Heart right ventricle (tissue), 16 donors: ENCODE data around the gene TNNT3. TPM values are rescaled to one million over a fixed set of nuclear protein-coding genes. Genes with fewer than 3 reads are reported as not detected.

ENCODE experiments used
- ATAC-seq, 8 donors: fragments of 200-7000 bp; cut with Tn5 transposase; one replicate each; pipeline ENCODE4 v1.9.1; 2020; ENCODE audit warnings: mild to moderate bottlenecking in 8 of 8, moderate library complexity in 8 of 8, moderate number of reproducible peaks in 1 of 8
- DNase-seq, 2 donors: peaks; one replicate each; pipeline ENCODE4 v3.0.0-alpha.2; 2020
- H3K27ac ChIP-seq, 10 donors: fragments of 200-600 bp; sonication (generic) in 2 of 10; one replicate each; pipeline versions ENCODE4 v1.5.0 to v1.8.0; 2020 to 2022; ENCODE audit warnings: mild to moderate bottlenecking in 3 of 10
- H3K27me3 ChIP-seq, 7 donors: fragments of 200-600 bp; one replicate each; pipeline ENCODE4 v1.8.0; 2021 to 2022; ENCODE audit warnings: mild to moderate bottlenecking in 2 of 7
- H3K36me3 ChIP-seq, 9 donors: fragments of 200-600 bp; sonication (generic) in 1 of 9; one replicate each; pipeline versions ENCODE4 v1.5.0 to v1.8.0; 2020 to 2022; ENCODE audit warnings: mild to moderate bottlenecking in 2 of 9
- H3K4me1 ChIP-seq, 9 donors: fragments of 200-600 bp; sonication (generic) in 1 of 9; one replicate each; pipeline versions ENCODE4 v1.5.0 to v1.8.0; 2020 to 2022; ENCODE audit warnings: mild to moderate bottlenecking in 4 of 9
- H3K4me3 ChIP-seq, 10 donors: fragments of 200-600 bp; sonication (generic) in 2 of 10; one replicate each; pipeline versions ENCODE4 v1.5.0 to v1.8.0; 2020 to 2022; ENCODE audit warnings: mild to moderate bottlenecking in 7 of 10, moderate library complexity in 2 of 10
- H3K9me3 ChIP-seq, 11 donors: fragments of 200-600 bp in 10 of 11; sonication (generic) in 2 of 11; one replicate each; pipeline versions ENCODE4 v1.5.0 to v1.8.0; 2013 to 2022; ENCODE audit warnings: mild to moderate bottlenecking in 2 of 11, control low read depth in 1 of 11, moderate library complexity in 1 of 11
- WGBS, 2 donors: extraction: QIAGEN DNeasy Blood & Tissue Kit; methylation state at CpG; one replicate each; pipeline ENCODE4 v1.1.7; 2013; ENCODE audit warnings: inconsistent platforms in 1 of 2; 5-methylcytosine and 5-hydroxymethylcytosine counted together
- intact Hi-C, 10 donors: fragments of 100-400 bp; cut with DNase I; formaldehyde crosslinking; loops; one replicate each; pipeline versions ENCODE4 v1.11.1 to v1.14.2; 2022
- polyA plus RNA-seq, 2 donors: library from polyadenylated mRNA; stranded (reverse); fragments of 200-250 nt; gene quantifications; one replicate each; pipeline ENCODE4 v1.2.3, GENCODE V29; 2013
- total RNA-seq, 10 donors: library from RNA; stranded (reverse); fragmentation: NEBNext Ultra II Directional in 3 of 10; extraction: Animal tissue kit (Norgen Biotek cat#: 25700) in 3 of 10; gene quantifications; one replicate each; pipeline versions ENCODE4 v1.2.1 to v1.2.4, GENCODE V29; 2021 to 2023
- TF ChIP-seq, protein P1 (sequence below), 9 donors: fragments of 200-600 bp; sonication (generic) in 2 of 9; IDR thresholded peaks; one replicate each; pipeline versions ENCODE4 v1.5.0 to v1.8.0; 2021 to 2022; ENCODE audit warnings: antibody characterized with exemption in 9 of 9, mild to moderate bottlenecking in 5 of 9, moderate library complexity in 1 of 9
- donor health status: Arrhythmogenic right ventricular cardiomyopathy.
- donor health status: ischemic (EF 13 %, LVEDD 7.1; RV severe dilation, severe dysfunction).
- donor health status: healthy with polysubstance abuse.
- donor health status: DM: no; HTN: yes; CAD: no.
- donor health status: DM: no; HTN: no; CAD: no.
- donor health status: ischemic (EF 25% LVEDD 6.9; RV normal size, moderate dysfunction).
- donor health status: ischemic (EF 25% LVEDD 5.7; RV mildly dilated, moderate dysfunction).
- donor health status: healthy.
- donor health status: DM: yes; HTN: yes; CAD: no.
- donor health status: Ischemic cardiomyopathy.
- donor health status: ischemic (EF 35%, LVEDD 5.7; RV mildly dilated, moderate dysfunction).
- donor health status: nonischemic (EF 11% LVEDD 7.7; RV severe dilation, severe dysfunction).
- donor health status: DM: yes; HTN: yes; CAD: no.
- donor health status: PGD.
- donor health status: ischemic (EF 29% LVEDD 5.4; RV normal size, mild dysfunction).
- donor health status: nonischemic (EF 23%, LVEDD 6.1; RV moderate dilation, normal function).

Gene TNNT3
- total and polyA plus RNA-seq, 12 donors, result 12.5 to 49.9 (median 44.4) TPM

DNA sequence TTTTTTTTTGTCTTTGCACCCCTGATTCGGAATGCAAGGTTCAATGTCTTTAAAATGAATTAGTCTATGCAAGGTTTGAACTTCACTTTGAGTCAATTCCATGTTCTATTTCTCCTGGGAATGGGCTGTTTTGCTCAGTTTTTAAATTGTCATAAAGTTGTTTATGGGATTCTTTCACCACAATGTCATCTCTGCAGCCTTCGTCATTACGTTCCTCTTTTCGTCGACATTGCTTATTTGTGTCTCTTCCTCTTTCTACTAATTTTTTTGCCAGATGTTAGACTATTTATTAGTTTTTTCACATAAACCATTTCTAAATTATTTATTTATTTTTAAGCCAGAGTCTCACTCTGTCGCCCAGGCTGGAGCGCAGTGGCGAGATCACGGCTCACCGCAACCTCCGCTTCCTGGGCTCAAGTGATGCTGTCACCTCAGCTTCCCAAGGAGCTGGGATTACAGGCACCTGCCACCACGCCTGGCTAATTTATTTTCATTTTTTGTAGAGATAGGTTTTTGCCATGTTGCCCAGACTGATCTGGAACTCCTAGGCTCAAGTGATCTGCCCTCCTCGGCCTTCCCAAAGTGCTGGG lies 7.1 kb upstream of the TNNT3 start:
- H3K27ac ChIP-seq, result peak overlapping the region in 8 of 10 donors; percentile 30 to 85 (median 64)
- H3K4me3 ChIP-seq, result no peak overlapping the region
- no peaks in the 10 kb centered on the region for H3K27me3 ChIP-seq
- DNase-seq (no peak), ATAC-seq (no peak)
- H3K36me3 ChIP-seq, result no peaks in the 10 kb centered on the region
- intact Hi-C loops, result loop anchor here in 3 of 10 donors (1.0 to 2.0 kb wide), 4 partner anchors 18 to 27 kb away; no protein-coding TSS in a partner anchor
- peaks cover 10 to 56% (median 42%) of the 10 kb centered on the region in 9 donors for H3K4me1 ChIP-seq
- WGBS, 2 donors, result 65 to 70% methylated on average over 13 of the region's 13 CpGs
- TF ChIP-seq, protein P1, sequence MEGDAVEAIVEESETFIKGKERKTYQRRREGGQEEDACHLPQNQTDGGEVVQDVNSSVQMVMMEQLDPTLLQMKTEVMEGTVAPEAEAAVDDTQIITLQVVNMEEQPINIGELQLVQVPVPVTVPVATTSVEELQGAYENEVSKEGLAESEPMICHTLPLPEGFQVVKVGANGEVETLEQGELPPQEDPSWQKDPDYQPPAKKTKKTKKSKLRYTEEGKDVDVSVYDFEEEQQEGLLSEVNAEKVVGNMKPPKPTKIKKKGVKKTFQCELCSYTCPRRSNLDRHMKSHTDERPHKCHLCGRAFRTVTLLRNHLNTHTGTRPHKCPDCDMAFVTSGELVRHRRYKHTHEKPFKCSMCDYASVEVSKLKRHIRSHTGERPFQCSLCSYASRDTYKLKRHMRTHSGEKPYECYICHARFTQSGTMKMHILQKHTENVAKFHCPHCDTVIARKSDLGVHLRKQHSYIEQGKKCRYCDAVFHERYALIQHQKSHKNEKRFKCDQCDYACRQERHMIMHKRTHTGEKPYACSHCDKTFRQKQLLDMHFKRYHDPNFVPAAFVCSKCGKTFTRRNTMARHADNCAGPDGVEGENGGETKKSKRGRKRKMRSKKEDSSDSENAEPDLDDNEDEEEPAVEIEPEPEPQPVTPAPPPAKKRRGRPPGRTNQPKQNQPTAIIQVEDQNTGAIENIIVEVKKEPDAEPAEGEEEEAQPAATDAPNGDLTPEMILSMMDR (IDR thresholded peaks at IDR 0.05), result no peak
- no peaks in the 10 kb centered on the region for H3K9me3 ChIP-seq

DNA sequence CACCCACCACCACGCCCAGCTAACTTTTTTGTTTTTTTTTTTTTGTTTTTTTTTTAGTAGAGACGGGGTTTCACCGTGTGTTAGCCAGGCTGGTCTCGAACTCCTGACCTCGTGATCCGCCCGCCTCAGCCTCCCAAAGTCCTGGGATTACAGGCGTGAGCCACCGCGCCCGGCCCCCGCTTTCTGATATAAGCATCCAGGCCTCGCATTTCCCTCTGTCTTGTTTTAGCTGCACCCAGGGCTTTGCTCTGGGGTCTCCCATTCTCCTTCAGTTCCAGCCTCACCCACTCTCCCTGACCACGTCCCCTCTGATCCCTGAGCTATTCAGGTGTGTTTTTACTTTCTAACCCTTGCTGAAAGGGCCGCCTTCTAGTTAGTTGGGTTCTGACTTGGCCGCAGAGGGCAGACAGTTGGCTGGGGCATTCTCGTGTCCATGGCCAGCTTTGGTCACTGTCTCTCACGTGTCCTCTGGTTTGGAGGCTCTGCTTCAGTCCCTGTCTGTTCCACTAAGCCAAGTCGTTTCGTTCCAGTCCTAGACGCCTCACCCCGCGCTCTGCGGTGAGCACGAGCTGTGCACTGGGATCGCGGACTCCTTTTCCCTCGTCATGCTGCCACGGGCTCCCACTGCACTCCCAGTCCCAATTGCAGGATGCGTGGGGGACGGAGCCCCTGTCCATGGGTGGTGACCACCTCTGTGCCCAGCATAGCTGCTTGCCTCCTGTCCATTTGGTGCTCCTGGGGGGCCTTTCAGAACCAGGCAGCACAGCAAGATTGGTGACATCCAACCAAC lies 6.0 kb upstream of the TNNT3 start:
- no peaks in the 10 kb centered on the region for H3K36me3 ChIP-seq
- no peak for DNase-seq
- no peaks in the 10 kb centered on the region for H3K9me3 ChIP-seq
- peaks cover 9 to 57% (median 45%) of the 10 kb centered on the region in 9 donors for H3K4me1 ChIP-seq
- 93 to 95% methylated on average over 31 of the region's 31 CpGs for WGBS, 2 donors
- H3K27me3 ChIP-seq, result no peaks in the 10 kb centered on the region
- no peak overlapping the region for H3K4me3 ChIP-seq
- peak overlapping the region in 5 of 10 donors; percentile 46 to 85 (median 69) for H3K27ac ChIP-seq
- intact Hi-C loops, result loop anchor here in 5 of 10 donors (1.0 to 2.0 kb wide), 6 partner anchors 17 to 26 kb away; no protein-coding TSS in a partner anchor
- ATAC-seq, result no peak
- TF ChIP-seq, protein P1 (IDR thresholded peaks at IDR 0.05), result no peak

DNA sequence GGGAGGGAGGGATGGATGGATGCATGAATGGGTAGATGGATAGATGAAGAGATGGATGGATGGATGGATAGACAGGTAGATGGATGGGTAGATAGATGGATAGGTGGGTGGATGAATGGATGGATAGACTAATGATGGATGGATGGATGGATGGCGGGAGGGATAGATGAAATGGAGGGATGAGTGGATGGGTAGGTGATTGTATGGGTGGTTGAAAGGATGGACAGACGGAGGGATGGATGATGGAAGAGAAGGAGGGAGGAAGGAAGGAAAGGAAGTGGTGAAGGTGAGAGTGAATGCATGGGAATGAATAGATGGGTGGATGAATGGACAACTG lies 3.7 kb upstream of the TNNT3 start:
- WGBS, 2 donors, result 96 to 99% methylated on average over 2 of the region's 2 CpGs
- Histone ChIP-seq H3K36me3 (no peaks in the 10 kb centered on the region), H3K27me3 (no peaks in the 10 kb centered on the region), H3K4me1 (peaks cover 23 to 63% (median 46%) of the 10 kb centered on the region in 9 donors), H3K27ac (peak overlapping the region in 1 of 10 donors; percentile 94), H3K4me3 (no peak overlapping the region), H3K9me3 (no peaks in the 10 kb centered on the region)
- intact Hi-C loops, result loop anchor here in 9 of 10 donors (1.0 to 5.0 kb wide), 5 partner anchors 17 to 33 kb away; no protein-coding TSS in a partner anchor
- TF ChIP-seq, protein P1 (IDR thresholded peaks at IDR 0.05), result no peak
- DNase-seq (no peak), ATAC-seq (no peak)

DNA sequence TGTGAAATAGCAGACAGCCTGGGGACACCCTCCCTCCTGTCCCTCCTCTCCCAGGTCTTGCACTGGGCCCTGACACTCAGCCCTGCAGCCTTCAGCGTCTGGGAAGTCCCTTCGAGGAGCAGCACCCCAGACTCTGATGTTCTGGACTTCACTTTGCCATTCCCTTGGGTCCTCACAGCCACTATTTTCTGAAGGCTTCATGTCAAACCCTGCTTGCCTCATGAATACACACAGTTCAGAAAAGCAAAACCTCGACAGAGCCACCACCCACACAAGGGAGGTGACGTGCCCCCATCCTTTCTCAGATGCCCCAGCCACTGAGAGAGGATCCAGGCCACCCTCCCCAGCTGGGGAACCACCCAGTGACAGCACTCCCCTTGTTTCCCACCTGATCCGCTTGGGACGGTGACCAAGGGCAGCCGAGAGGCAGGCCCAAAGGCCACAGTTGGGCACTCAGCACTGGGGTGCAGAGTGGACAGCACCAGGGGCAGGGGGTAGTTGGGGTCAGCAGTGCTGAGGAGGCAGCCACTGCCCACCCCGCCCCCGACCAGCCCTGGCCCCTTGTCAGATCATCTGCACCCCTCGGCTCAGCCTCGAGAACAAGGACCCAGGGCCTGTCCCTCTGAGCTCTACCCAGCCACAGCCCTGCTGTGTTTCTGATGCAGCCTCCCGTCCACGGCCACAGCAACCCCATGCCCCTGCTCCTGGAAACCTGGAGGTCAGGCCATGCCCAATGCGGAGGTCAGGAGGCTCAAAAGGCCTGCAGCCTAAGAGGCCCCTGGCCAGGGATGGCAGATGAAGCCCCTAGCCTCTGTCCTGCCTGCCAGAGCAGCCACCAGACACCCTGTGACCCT lies 3.1 kb upstream of the TNNT3 start:
- ATAC-seq (no peak), DNase-seq (peak in 1 of 2 donors; percentile 23)
- WGBS, 2 donors, result 80 to 84% methylated on average over 14 of the region's 14 CpGs
- H3K4me1 ChIP-seq, result peaks cover 23 to 67% (median 52%) of the 10 kb centered on the region in 9 donors
- H3K36me3 ChIP-seq, result no peaks in the 10 kb centered on the region
- peak overlapping the region in 9 of 10 donors; percentile 40 to 94 (median 81) for H3K27ac ChIP-seq
- H3K4me3 ChIP-seq, result peak overlapping the region in 2 of 10 donors; percentile 29 to 31
- H3K9me3 ChIP-seq, result no peaks in the 10 kb centered on the region
- TF ChIP-seq, protein P1 (IDR thresholded peaks at IDR 0.05), result no peak
- intact Hi-C loops, result loop anchor here in 9 of 10 donors (1.0 to 5.0 kb wide), 3 partner anchors 23 to 34 kb away; no protein-coding TSS in a partner anchor
- no peaks in the 10 kb centered on the region for H3K27me3 ChIP-seq
